PFSK-1 (cell line): ENCODE data around the gene KPNA3.

ENCODE experiments used
- FOXP2 ChIP-seq: optimal IDR thresholded peaks from 2 replicates; pipeline ENCODE3; 2011; ENCODE audit warnings: borderline replicate concordance, control low read depth, inconsistent platforms; ENCODE audit not compliant: insufficient read depth; ENCODE audit errors: extremely low read length, extremely low read depth
- POLR2AphosphoS5 ChIP-seq: IDR thresholded peaks from 2 replicates; pipeline ENCODE4 v1.6.1; 2012; ENCODE audit warnings: low read depth, mild to moderate bottlenecking, control low read depth, low read length, moderate library complexity
- REST ChIP-seq, 2 experiments: IDR thresholded peaks; 2 replicates each; pipeline versions ENCODE4 v1.6.1 to v1.8.0; 2011 to 2012; ENCODE audit warnings: low read depth in 2 of 2, low read length in 2 of 2, control low read depth in 1 of 2, inconsistent platforms in 1 of 2, mild to moderate bottlenecking in 1 of 2, moderate library complexity in 1 of 2; ENCODE audit not compliant: insufficient read depth in 1 of 2
- SIN3A ChIP-seq: IDR thresholded peaks from 2 replicates; pipeline ENCODE4 v1.6.1; 2012; ENCODE audit warnings: mild to moderate bottlenecking, low read length, moderate library complexity, borderline replicate concordance; ENCODE audit not compliant: insufficient read depth
- TAF1 ChIP-seq: IDR thresholded peaks from 2 replicates; pipeline ENCODE4 v1.6.1; 2012; ENCODE audit warnings: low read length, control low read depth, borderline replicate concordance; ENCODE audit not compliant: insufficient read depth

Gene KPNA3

DNA sequence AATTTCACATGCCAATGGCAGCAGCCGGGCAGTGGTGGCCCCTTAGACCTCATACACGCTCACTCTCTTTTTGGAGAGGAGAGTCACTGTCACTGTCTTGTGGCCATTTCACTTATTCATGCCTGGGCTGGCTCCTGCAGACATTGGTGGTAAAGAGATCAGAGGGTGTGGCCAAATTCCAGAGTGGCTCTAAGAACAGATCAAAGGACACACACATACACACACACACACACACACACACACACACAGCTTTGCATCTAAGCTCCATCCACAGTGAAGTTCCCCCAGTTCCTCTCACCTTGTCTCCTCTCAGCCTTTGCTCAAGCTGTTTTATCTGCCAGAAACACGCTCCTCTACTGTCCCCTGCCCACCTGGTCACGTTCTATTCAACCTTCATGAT is 46.5 kb upstream of the KPNA3 start:
- TF ChIP-seq POLR2AphosphoS5 (no peak), TAF1 (no peak), SIN3A (no peak), REST (IDR thresholded peaks at IDR 0.05; ENCODE audit: insufficient read depth in 1 of 2, low read depth in 2 of 2, low read length in 2 of 2) (no peak), FOXP2 (no peak)

- no peak for TF ChIP-seq POLR2AphosphoS5
- no peak for TF ChIP-seq REST (IDR thresholded peaks at IDR 0.05; ENCODE audit: insufficient read depth in 1 of 2, low read depth in 2 of 2, low read length in 2 of 2)
- TF ChIP-seq FOXP2: no peak
- TF ChIP-seq SIN3A: no peak
- no peak for TF ChIP-seq TAF1
Measured at GRCh38 chr13:49836516-49836915, 44.0 kb upstream of the KPNA3 start.

- no peak for TF ChIP-seq SIN3A
- TF ChIP-seq FOXP2: no peak
- TF ChIP-seq REST (IDR thresholded peaks at IDR 0.05; ENCODE audit: insufficient read depth in 1 of 2, low read depth in 2 of 2, low read length in 2 of 2): no peak
- no peak for TF ChIP-seq TAF1
- TF ChIP-seq POLR2AphosphoS5: no peak
Measured at GRCh38 chr13:49833402-49833801, 40.9 kb upstream of the KPNA3 start.

- no peak for TF ChIP-seq REST (IDR thresholded peaks at IDR 0.05; ENCODE audit: insufficient read depth in 1 of 2, low read depth in 2 of 2, low read length in 2 of 2)
- no peak for TF ChIP-seq POLR2AphosphoS5
- TF ChIP-seq TAF1: no peak
- TF ChIP-seq SIN3A: no peak
- TF ChIP-seq FOXP2: no peak
Measured at GRCh38 chr13:49831455-49831854, 39.0 kb upstream of the KPNA3 start.

DNA sequence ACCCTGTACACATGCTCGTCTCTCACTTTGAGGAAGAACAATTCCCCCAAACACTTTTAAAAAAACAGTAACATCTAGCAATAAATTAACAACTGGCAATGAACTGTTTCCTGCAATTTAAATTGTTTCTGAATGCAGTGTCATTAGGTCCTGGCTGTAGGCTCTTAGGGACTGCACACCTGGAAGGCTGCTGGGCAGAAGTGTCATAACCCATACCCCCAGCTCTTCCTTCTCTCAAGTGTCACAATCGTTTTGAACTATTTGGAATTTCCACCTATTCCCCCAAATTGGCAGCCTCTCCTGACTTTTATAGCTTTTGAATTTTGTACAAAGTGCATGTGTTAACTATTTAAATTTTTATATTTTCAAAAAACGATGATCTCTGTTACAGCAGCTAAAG is 38.2 kb upstream of the KPNA3 start:
- TF ChIP-seq POLR2AphosphoS5 (no peak), TAF1 (no peak), FOXP2 (no peak), REST (IDR thresholded peaks at IDR 0.05; ENCODE audit: insufficient read depth in 1 of 2, low read depth in 2 of 2, low read length in 2 of 2) (no peak), SIN3A (no peak)
